ENCODE data around the gene QRSL1. TPM values are rescaled to one million over a fixed set of nuclear protein-coding genes. Genes with fewer than 3 reads are reported as not detected.

Gene QRSL1
- total and polyA plus RNA-seq, 10 of the 15 experiments (the other 5 are each of a cell fraction or from before 2014, with no cell fraction given) = 11.9 to 23.5 (median 15.5) TPM

DNA sequence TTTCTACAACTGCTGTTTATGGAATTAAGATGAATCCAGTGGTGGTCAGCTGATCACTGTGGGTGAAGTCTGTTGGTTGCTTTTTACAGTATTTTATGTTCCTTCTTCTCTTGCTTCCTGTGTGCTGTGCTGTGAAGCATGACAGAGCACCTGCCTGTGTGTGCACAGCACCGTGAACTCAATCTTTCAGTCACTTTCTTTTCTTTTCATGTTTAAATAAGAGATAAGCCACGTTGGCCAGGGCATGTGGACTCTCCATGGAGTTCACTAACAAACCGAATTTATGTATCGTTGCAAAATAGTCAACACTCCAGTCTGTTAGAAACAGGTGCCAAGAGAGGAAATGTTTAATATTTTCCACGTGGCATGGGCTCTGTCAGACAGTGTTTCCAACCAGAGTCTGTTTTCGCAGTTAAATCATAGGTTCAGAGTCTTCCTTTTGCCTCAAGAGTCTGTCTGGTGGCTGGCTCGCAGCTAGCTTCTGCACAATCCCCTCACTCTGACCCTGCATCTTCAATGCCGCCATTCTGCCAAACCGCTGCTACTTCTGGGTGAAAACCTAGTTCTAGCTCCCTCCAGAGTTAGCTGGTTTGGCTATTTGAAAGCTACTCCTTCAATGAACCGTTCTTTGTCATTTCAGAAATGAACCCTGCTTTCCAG lies 73.2 kb downstream of the QRSL1 start (continued):
- TF ChIP-seq, protein P1, sequence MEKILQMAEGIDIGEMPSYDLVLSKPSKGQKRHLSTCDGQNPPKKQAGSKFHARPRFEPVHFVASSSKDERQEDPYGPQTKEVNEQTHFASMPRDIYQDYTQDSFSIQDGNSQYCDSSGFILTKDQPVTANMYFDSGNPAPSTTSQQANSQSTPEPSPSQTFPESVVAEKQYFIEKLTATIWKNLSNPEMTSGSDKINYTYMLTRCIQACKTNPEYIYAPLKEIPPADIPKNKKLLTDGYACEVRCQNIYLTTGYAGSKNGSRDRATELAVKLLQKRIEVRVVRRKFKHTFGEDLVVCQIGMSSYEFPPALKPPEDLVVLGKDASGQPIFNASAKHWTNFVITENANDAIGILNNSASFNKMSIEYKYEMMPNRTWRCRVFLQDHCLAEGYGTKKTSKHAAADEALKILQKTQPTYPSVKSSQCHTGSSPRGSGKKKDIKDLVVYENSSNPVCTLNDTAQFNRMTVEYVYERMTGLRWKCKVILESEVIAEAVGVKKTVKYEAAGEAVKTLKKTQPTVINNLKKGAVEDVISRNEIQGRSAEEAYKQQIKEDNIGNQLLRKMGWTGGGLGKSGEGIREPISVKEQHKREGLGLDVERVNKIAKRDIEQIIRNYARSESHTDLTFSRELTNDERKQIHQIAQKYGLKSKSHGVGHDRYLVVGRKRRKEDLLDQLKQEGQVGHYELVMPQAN (conservative IDR thresholded peaks at IDR 0.05) = no peak
- peak; percentile 28; the same call in 1 of the 2 replicates for TF ChIP-seq ATF7 (IDR thresholded peaks at IDR 0.05; ENCODE audit: low read depth)
- TF ChIP-seq, protein P2, sequence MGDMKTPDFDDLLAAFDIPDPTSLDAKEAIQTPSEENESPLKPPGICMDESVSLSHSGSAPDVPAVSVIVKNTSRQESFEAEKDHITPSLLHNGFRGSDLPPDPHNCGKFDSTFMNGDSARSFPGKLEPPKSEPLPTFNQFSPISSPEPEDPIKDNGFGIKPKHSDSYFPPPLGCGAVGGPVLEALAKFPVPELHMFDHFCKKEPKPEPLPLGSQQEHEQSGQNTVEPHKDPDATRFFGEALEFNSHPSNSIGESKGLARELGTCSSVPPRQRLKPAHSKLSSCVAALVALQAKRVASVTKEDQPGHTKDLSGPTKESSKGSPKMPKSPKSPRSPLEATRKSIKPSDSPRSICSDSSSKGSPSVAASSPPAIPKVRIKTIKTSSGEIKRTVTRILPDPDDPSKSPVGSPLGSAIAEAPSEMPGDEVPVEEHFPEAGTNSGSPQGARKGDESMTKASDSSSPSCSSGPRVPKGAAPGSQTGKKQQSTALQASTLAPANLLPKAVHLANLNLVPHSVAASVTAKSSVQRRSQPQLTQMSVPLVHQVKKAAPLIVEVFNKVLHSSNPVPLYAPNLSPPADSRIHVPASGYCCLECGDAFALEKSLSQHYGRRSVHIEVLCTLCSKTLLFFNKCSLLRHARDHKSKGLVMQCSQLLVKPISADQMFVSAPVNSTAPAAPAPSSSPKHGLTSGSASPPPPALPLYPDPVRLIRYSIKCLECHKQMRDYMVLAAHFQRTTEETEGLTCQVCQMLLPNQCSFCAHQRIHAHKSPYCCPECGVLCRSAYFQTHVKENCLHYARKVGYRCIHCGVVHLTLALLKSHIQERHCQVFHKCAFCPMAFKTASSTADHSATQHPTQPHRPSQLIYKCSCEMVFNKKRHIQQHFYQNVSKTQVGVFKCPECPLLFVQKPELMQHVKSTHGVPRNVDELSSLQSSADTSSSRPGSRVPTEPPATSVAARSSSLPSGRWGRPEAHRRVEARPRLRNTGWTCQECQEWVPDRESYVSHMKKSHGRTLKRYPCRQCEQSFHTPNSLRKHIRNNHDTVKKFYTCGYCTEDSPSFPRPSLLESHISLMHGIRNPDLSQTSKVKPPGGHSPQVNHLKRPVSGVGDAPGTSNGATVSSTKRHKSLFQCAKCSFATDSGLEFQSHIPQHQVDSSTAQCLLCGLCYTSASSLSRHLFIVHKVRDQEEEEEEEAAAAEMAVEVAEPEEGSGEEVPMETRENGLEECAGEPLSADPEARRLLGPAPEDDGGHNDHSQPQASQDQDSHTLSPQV (IDR thresholded peaks at IDR 0.05) = no peak
- no peak for TF ChIP-seq SRF (IDR thresholded peaks at IDR 0.05; ENCODE audit: low read depth in 2 of 2, low read length in 2 of 2)
- peak; percentile 69 for TF ChIP-seq YY1 (IDR thresholded peaks at IDR 0.05; ENCODE audit: low read depth, low read length)

DNA sequence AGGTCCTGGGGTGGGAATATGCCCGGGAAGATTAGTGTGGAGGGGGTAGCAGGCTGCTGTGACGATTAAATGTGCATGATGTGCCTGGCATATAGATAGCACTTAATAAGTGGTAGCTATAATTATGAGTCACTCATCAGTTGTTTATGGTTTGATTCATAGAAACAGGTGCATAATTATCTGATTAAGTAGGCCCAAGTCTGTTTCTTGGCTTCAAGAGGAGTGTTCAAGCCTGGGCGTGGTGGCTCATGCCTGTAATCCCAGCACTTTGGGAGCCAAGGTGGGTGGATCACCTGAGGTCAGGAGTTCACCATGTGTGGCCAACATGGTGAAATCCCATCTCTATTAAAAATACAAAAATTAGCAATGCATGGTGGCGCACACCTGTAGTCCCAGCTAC lies 74.9 kb downstream of the QRSL1 start:
- Histone ChIP-seq H2AFZ (ENCODE audit: control insufficient read depth, low read depth, low read length) (no peak overlapping the region), H3K9ac (ENCODE audit: control insufficient read depth, insufficient read depth, low read length) (no peak overlapping the region), H3K27me3 (replicated peaks in 1 of 2; ENCODE audit: control insufficient read depth in 2 of 2, insufficient read depth in 2 of 2, low read length in 1 of 2) (no peaks in the 10 kb centered on the region), H3K4me3 (no peak overlapping the region), H3K9me3 (replicated peaks; ENCODE audit: control insufficient read depth, insufficient read depth, low read length) (peaks cover 9% of the 10 kb centered on the region; the same call in 2 of the 3 replicates), H3K4me1 (ENCODE audit: control insufficient read depth, insufficient read depth, low read length) (peaks cover 17% of the 10 kb centered on the region), H4K20me1 (ENCODE audit: control insufficient read depth, insufficient read depth) (no peaks in the 10 kb centered on the region), H3K36me3 (ENCODE audit: control insufficient read depth in 2 of 2, insufficient read depth in 2 of 2, low read length in 1 of 2) (no peaks in the 10 kb centered on the region), H3K4me2 (ENCODE audit: control insufficient read depth, insufficient read depth) (no peak overlapping the region), H3K27ac (ENCODE audit: control insufficient read depth, insufficient read depth) (no peak overlapping the region), H3K79me2 (ENCODE audit: control insufficient read depth, insufficient read depth, low read length) (no peaks in the 10 kb centered on the region)
- DNase-seq (ENCODE audit: low read depth, low spot score) = no peak
- in situ Hi-C loops (cut with MboI) = no loop called here
- CTCF ChIA-PET = no interaction called here
- ATAC-seq = no peak
- no peak for FAIRE-seq
- no TSS peak for BruUV-seq (replicated peaks)
- POLR2A ChIA-PET = no interaction called here
- RAD21 ChIA-PET (ENCODE audit: unreplicated experiment) = no interaction called here
- SMC1A ChIA-PET (ENCODE audit: uncharacterized antibody, unreplicated experiment) = no interaction called here
- WGBS (ENCODE audit: insufficient coverage, insufficient replicate concordance, low lambda C conversion rate, missing lambda C conversion rate) = 95% methylated on average over 4 of the region's 4 CpGs
- intact Hi-C loops (cut with micrococcal nuclease; ENCODE audit: unreplicated experiment) = loop anchor here (5.0 kb wide), 2 partner anchors 67 to 273 kb away; no protein-coding TSS in a partner anchor
- TF ChIP-seq MTA3 (IDR thresholded peaks at IDR 0.05; ENCODE audit: borderline replicate concordance, low read length) (no peak), CREB1 (IDR thresholded peaks at IDR 0.05; ENCODE audit: low read depth) (no peak), ETV6 (conservative IDR thresholded peaks at IDR 0.05 in 1 of 2, IDR thresholded peaks at IDR 0.05 in 1 of 2; ENCODE audit: borderline replicate concordance in 1 of 2, low read depth in 1 of 2) (no peak)
- TF ChIP-seq, protein P3, sequence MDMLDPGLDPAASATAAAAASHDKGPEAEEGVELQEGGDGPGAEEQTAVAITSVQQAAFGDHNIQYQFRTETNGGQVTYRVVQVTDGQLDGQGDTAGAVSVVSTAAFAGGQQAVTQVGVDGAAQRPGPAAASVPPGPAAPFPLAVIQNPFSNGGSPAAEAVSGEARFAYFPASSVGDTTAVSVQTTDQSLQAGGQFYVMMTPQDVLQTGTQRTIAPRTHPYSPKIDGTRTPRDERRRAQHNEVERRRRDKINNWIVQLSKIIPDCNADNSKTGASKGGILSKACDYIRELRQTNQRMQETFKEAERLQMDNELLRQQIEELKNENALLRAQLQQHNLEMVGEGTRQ (IDR thresholded peaks at IDR 0.05; ENCODE audit: borderline replicate concordance, low read depth, low read length) = no peak
- TF ChIP-seq, protein P4, sequence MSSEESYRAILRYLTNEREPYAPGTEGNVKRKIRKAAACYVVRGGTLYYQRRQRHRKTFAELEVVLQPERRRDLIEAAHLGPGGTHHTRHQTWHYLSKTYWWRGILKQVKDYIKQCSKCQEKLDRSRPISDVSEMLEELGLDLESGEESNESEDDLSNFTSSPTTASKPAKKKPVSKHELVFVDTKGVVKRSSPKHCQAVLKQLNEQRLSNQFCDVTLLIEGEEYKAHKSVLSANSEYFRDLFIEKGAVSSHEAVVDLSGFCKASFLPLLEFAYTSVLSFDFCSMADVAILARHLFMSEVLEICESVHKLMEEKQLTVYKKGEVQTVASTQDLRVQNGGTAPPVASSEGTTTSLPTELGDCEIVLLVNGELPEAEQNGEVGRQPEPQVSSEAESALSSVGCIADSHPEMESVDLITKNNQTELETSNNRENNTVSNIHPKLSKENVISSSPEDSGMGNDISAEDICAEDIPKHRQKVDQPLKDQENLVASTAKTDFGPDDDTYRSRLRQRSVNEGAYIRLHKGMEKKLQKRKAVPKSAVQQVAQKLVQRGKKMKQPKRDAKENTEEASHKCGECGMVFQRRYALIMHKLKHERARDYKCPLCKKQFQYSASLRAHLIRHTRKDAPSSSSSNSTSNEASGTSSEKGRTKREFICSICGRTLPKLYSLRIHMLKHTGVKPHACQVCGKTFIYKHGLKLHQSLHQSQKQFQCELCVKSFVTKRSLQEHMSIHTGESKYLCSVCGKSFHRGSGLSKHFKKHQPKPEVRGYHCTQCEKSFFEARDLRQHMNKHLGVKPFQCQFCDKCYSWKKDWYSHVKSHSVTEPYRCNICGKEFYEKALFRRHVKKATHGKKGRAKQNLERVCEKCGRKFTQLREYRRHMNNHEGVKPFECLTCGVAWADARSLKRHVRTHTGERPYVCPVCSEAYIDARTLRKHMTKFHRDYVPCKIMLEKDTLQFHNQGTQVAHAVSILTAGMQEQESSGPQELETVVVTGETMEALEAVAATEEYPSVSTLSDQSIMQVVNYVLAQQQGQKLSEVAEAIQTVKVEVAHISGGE (CRISPR knock-in tag; IDR thresholded peaks at IDR 0.05) = no peak

Data from GM12878 (cell line).